Common myeloid progenitor, CD34-positive (primary cell): ENCODE data around the gene BPIFB3.

Source experiments
- CTCF ChIA-PET: fragments of 350-600 bp; sonication (Branson Sonifier 250); formaldehyde crosslinking; loops from one replicate; lab custom pipeline; 2021; ENCODE audit warnings: antibody characterized with exemption; lab: Charles Lee
- POLR2A ChIA-PET: fragments of 350-600 bp; sonication (Branson Sonifier 250); formaldehyde crosslinking; loops from one replicate; lab custom pipeline; 2021; ENCODE audit warnings: antibody characterized with exemption; lab: Charles Lee
- DNase-seq, 3 donors: peaks; one replicate each; pipeline versions ENCODE4 v3.0.0 to v3.0.0-alpha.2; 2013
- H3K27ac ChIP-seq, 2 experiments: 1 replicate in 1 of 2; 2 replicates in 1 of 2; pipeline ENCODE4 v1.7.0; 2013; ENCODE audit warnings: inconsistent platforms in 2 of 2, low read length in 2 of 2, mild to moderate bottlenecking in 2 of 2, low read depth in 1 of 2, moderate library complexity in 1 of 2; ENCODE audit not compliant: severe bottlenecking in 2 of 2, insufficient read depth in 1 of 2, poor library complexity in 1 of 2
- H3K27me3 ChIP-seq, 5 experiments: replicated peaks in 2 of 5; 1 replicate in 3 of 5; 2 replicates in 2 of 5; pipeline versions ENCODE4 v1.6.1 to v1.7.0; 2013; ENCODE audit warnings: low read length in 4 of 5, mild to moderate bottlenecking in 2 of 5, moderate library complexity in 2 of 5, inconsistent platforms in 1 of 5; ENCODE audit not compliant: insufficient read depth in 5 of 5, control insufficient read depth in 4 of 5
- H3K36me3 ChIP-seq, 4 experiments: 1 replicate in 2 of 4; 2 replicates in 2 of 4; pipeline versions ENCODE4 v1.6.1 to v1.7.0; 2013; ENCODE audit warnings: low read length in 3 of 4, control low read depth in 1 of 4, mild to moderate bottlenecking in 1 of 4; ENCODE audit not compliant: control insufficient read depth in 4 of 4, insufficient read depth in 4 of 4
- H3K4me1 ChIP-seq, 4 experiments: 1 replicate in 3 of 4; 2 replicates in 1 of 4; pipeline versions ENCODE4 v1.6.1 to v1.7.1; 2013; ENCODE audit warnings: low read length in 3 of 4, mild to moderate bottlenecking in 3 of 4, control low read depth in 1 of 4, inconsistent platforms in 1 of 4, moderate library complexity in 1 of 4; ENCODE audit not compliant: control insufficient read depth in 4 of 4, insufficient read depth in 4 of 4; ENCODE audit errors: control extremely low read depth in 1 of 4
- H3K4me3 ChIP-seq, 7 experiments: 1 replicate in 4 of 7; 2 replicates in 3 of 7; pipeline versions ENCODE4 v1.5.1 to v1.7.0; 2013; ENCODE audit warnings: mild to moderate bottlenecking in 7 of 7, low read length in 6 of 7, moderate library complexity in 6 of 7, inconsistent platforms in 2 of 7, low read depth in 2 of 7, control low read depth in 1 of 7; ENCODE audit not compliant: insufficient read depth in 4 of 7, control insufficient read depth in 1 of 7; ENCODE audit errors: extremely low read depth in 1 of 7
- H3K9me3 ChIP-seq, 5 experiments: 1 replicate in 4 of 5; 2 replicates in 1 of 5; pipeline versions ENCODE4 v1.6.1 to v1.7.1; 2013; ENCODE audit warnings: low read length in 4 of 5, mild to moderate bottlenecking in 2 of 5, inconsistent platforms in 1 of 5, low read depth in 1 of 5, moderate library complexity in 1 of 5; ENCODE audit not compliant: control insufficient read depth in 4 of 5, insufficient read depth in 2 of 5; ENCODE audit errors: control extremely low read depth in 1 of 5
- whole genome bisulfite sequencing: methylation state at CpG from one replicate; pipeline ENCODE4 v1.1.5; 2013; ENCODE audit not compliant: insufficient coverage; 5-methylcytosine and 5-hydroxymethylcytosine counted together

BPIFB3 gene

GRCh38 chr20:33064572-33065287 lies 11.0 kb downstream of the BPIFB3 start:
- ChIA-PET CTCF (no interaction called here), POLR2A (no interaction called here)
- no peak overlapping the region for H3K4me3 ChIP-seq
- DNase-seq = no peak
- no peaks in the 10 kb centered on the region for H3K27me3 ChIP-seq
- H3K4me1 ChIP-seq = peaks cover 0 to 42% (median 22%) of the 10 kb centered on the region in 4 experiments
- H3K9me3 ChIP-seq = no peaks in the 10 kb centered on the region
- no peaks in the 10 kb centered on the region for H3K36me3 ChIP-seq
- WGBS = 100% methylated on average over 10 of the region's 11 CpGs
- H3K27ac ChIP-seq = no peak overlapping the region

GRCh38 chr20:33065785-33066184 lies 12.1 kb downstream of the BPIFB3 start:
- H3K27ac ChIP-seq = no peak overlapping the region
- WGBS = 100% methylated on average over 8 of the region's 9 CpGs
- H3K4me1 ChIP-seq = peaks cover 0 to 51% (median 33%) of the 10 kb centered on the region in 4 experiments
- H3K4me3 ChIP-seq = no peak overlapping the region
- no peaks in the 10 kb centered on the region for H3K36me3 ChIP-seq
- ChIA-PET POLR2A (no interaction called here), CTCF (no interaction called here)
- no peaks in the 10 kb centered on the region for H3K9me3 ChIP-seq
- no peaks in the 10 kb centered on the region for H3K27me3 ChIP-seq
- no peak for DNase-seq

- ChIA-PET CTCF (interaction anchor here (1.0 kb wide), 1 partner anchor 13 kb away, joined by 4 read pairs; no protein-coding TSS in a partner anchor), POLR2A (no interaction called here)
- peak; percentile 22 to 66 (median 51) for DNase-seq
- 48% methylated on average over 3 of the region's 3 CpGs for WGBS
- H3K36me3 ChIP-seq = no peaks in the 10 kb centered on the region
- H3K9me3 ChIP-seq = peaks cover 0 to 1% (median 0%) of the 10 kb centered on the region in 5 experiments
- no peak overlapping the region for H3K27ac ChIP-seq
- H3K4me3 ChIP-seq = no peak overlapping the region
- peaks cover 0 to 37% (median 34%) of the 10 kb centered on the region in 4 experiments for H3K4me1 ChIP-seq
- no peaks in the 10 kb centered on the region for H3K27me3 ChIP-seq
Measured at GRCh38 chr20:33067806-33068205, 14.1 kb downstream of the BPIFB3 start.

- POLR2A ChIA-PET = interaction anchor here (0.6 kb wide), 1 partner anchor 30 kb away, joined by 4 read pairs; no protein-coding TSS in a partner anchor
- 89% methylated on average over 10 of the region's 12 CpGs for WGBS
- CTCF ChIA-PET = interaction anchor here (0.9 to 1.3 kb wide), 2 partner anchors 8 to 21 kb away, joined by 3 to 4 read pairs; no protein-coding TSS in a partner anchor
- Histone ChIP-seq H3K27ac (no peak overlapping the region), H3K4me3 (no peak overlapping the region), H3K27me3 (no peaks in the 10 kb centered on the region), H3K36me3 (no peaks in the 10 kb centered on the region), H3K9me3 (peaks cover 0 to 1% (median 0%) of the 10 kb centered on the region in 5 experiments), H3K4me1 (peaks cover 0 to 37% (median 34%) of the 10 kb centered on the region in 4 experiments)
- no peak for DNase-seq
Measured at GRCh38 chr20:33068251-33068939, 14.7 kb downstream of the BPIFB3 start.

- Histone ChIP-seq H3K36me3 (no peaks in the 10 kb centered on the region), H3K4me3 (no peak overlapping the region), H3K27me3 (no peaks in the 10 kb centered on the region), H3K4me1 (peaks cover 0 to 37% (median 34%) of the 10 kb centered on the region in 4 experiments), H3K27ac (no peak overlapping the region), H3K9me3 (peaks cover 0 to 1% (median 0%) of the 10 kb centered on the region in 5 experiments)
- ChIA-PET POLR2A (no interaction called here), CTCF (interaction anchor here (0.9 to 1.3 kb wide), 2 partner anchors 9 to 20 kb away, joined by 3 to 4 read pairs; no protein-coding TSS in a partner anchor)
- WGBS = 81% methylated on average over 7 of the region's 9 CpGs
- DNase-seq = peak in 1 of 3 donors; percentile 6
Measured at GRCh38 chr20:33069673-33070072, 16.0 kb downstream of the BPIFB3 start.

- POLR2A ChIA-PET = no interaction called here
Measured at GRCh38 chr20:33070111-33071053, 16.7 kb downstream of the BPIFB3 start.

More at GRCh38 chr20:33070111-33071053, 16.7 kb downstream of the BPIFB3 start:
- no peak overlapping the region for H3K27ac ChIP-seq
- peak; percentile 41 to 82 (median 69) for DNase-seq
- WGBS = 64% methylated on average over 17 of the region's 19 CpGs
- H3K4me1 ChIP-seq = peaks cover 0 to 37% (median 34%) of the 10 kb centered on the region in 4 experiments
- H3K4me3 ChIP-seq = no peak overlapping the region
- H3K36me3 ChIP-seq = no peaks in the 10 kb centered on the region
- CTCF ChIA-PET = interaction anchor here (1.5 kb wide), 1 partner anchor 168 kb away, joined by 4 read pairs; no protein-coding TSS in a partner anchor
- peaks cover 0 to 1% (median 0%) of the 10 kb centered on the region in 5 experiments for H3K9me3 ChIP-seq
- no peaks in the 10 kb centered on the region for H3K27me3 ChIP-seq
